HL-60 (cell line): ENCODE data around the gene TMEM182.

Experiments used
- CTCF ChIP-seq: IDR thresholded peaks from one replicate; pipeline ENCODE4 v1.5.1; 2011; ENCODE audit warnings: low read length, control low read depth, inconsistent platforms; ENCODE audit not compliant: insufficient read depth
- GABPA ChIP-seq: IDR thresholded peaks from 2 replicates; pipeline ENCODE4 v1.6.1; 2012; ENCODE audit warnings: low read depth
- POLR2AphosphoS5 ChIP-seq: IDR thresholded peaks from 2 replicates; pipeline ENCODE4 v1.6.1; 2012; ENCODE audit warnings: low read depth
- REST ChIP-seq: IDR thresholded peaks from 2 replicates; pipeline ENCODE4 v1.6.1; 2012; ENCODE audit warnings: low read depth; ENCODE audit not compliant: insufficient replicate concordance
- SPI1 ChIP-seq: IDR thresholded peaks from 2 replicates; pipeline ENCODE4 v1.6.1; 2012; ENCODE audit warnings: low read depth, mild to moderate bottlenecking, borderline replicate concordance

- TF ChIP-seq CTCF: no peak
- no peak for TF ChIP-seq POLR2AphosphoS5
- no peak for TF ChIP-seq REST
- TF ChIP-seq SPI1: no peak
- TF ChIP-seq GABPA: no peak
Observed at GRCh38 chr2:102765061-102765460, 3.2 kb downstream of the TMEM182 start.
